Lower lobe of right lung (tissue), 2 donors: Measurements from ENCODE around the gene TUBB. TPM values are rescaled to one million over a fixed set of nuclear protein-coding genes. Genes with fewer than 3 reads are reported as not detected.

Source experiments
- ATAC-seq, 2 donors: fragments of 200-7000 bp; cut with Tn5 transposase; one replicate each; pipeline ENCODE4 v1.9.1; 2020 to 2022; ENCODE audit warnings: mild to moderate bottlenecking in 2 of 2, moderate library complexity in 2 of 2
- DNase-seq: peaks from one replicate; pipeline ENCODE4 v3.0.0-alpha.2; 2020
- H3K27ac ChIP-seq: fragments of 200-600 bp; one replicate; pipeline ENCODE4 v1.8.0; 2022
- H3K27me3 ChIP-seq: fragments of 200-600 bp; one replicate; pipeline ENCODE4 v1.8.0; 2022; ENCODE audit warnings: low read depth
- H3K36me3 ChIP-seq: fragments of 200-600 bp; one replicate; pipeline ENCODE4 v1.8.0; 2022; ENCODE audit warnings: mild to moderate bottlenecking
- H3K4me1 ChIP-seq: fragments of 200-600 bp; one replicate; pipeline ENCODE4 v1.8.0; 2022
- H3K4me3 ChIP-seq: fragments of 200-600 bp; one replicate; pipeline ENCODE4 v1.8.0; 2022; ENCODE audit warnings: mild to moderate bottlenecking
- H3K9me3 ChIP-seq: fragments of 200-600 bp; one replicate; pipeline ENCODE4 v1.8.0; 2022
- intact Hi-C: fragments of 100-400 bp; cut with DNase I; formaldehyde crosslinking; loops from one replicate; pipeline ENCODE4 v1.11.0; 2022
- total RNA-seq: library from RNA; stranded (reverse); fragmentation: NEBNext Ultra II Directional; extraction: Animal tissue kit (Norgen Biotek cat#: 25700); gene quantifications from one replicate; pipeline ENCODE4 v1.2.1, GENCODE V29; 2021
- TF ChIP-seq, protein P1 (sequence below): fragments of 200-600 bp; IDR thresholded peaks from one replicate; pipeline ENCODE4 v1.8.0; 2022; ENCODE audit warnings: antibody characterized with exemption, mild to moderate bottlenecking
- donor health status: DM: no; HTN: yes; CAD: no; lungs with severe emphysema.

Gene TUBB
- total RNA-seq, 1 donor from 2014 or later, result 292 TPM

DNA sequence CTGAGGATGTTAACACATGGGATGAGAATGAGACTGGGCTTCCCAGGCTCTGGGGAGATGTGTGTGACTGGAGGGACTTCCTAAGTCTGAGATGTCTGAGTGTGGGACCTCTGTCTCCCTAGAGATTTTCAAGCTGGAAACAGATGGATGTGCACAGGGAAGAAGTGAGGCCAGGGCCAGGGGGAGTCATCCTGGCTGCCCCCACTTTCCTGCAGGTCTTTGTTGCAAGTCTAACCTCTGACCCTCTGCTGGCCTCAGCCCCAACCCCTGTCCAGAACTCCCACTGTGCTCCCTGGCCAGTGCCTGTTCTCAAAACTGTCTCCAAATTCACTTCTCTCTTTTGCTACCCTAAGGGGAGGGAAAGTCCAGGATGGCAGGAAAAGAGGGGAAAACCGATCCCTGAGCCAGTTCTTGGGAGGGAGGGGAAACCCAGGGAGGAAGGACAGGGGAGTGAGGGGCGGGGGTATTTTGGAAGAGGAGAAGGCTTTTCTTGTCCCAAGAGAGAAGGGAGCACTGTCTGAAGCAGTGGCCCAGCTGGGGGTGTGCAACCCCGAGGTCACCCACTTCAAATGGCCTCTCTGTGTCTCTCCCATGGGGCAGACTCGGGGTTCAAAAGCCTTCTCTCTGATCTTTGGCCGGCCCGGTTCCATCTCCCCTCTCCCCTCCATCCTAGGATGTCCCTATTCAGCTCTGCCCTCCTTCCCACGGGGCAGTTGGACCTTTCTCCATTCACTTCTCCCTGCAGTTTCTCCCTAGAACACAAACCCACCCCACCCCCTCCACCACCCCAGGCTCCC lies 36.8 kb upstream of the TUBB start:
- intact Hi-C loops, result no loop called here
- no peaks in the 10 kb centered on the region for H3K9me3 ChIP-seq
- peak overlapping the region; percentile 81 for H3K4me3 ChIP-seq
- DNase-seq, result no peak
- peak overlapping the region; percentile 89 for H3K27ac ChIP-seq
- peaks cover 24% of the 10 kb centered on the region for H3K36me3 ChIP-seq
- TF ChIP-seq, protein P1, sequence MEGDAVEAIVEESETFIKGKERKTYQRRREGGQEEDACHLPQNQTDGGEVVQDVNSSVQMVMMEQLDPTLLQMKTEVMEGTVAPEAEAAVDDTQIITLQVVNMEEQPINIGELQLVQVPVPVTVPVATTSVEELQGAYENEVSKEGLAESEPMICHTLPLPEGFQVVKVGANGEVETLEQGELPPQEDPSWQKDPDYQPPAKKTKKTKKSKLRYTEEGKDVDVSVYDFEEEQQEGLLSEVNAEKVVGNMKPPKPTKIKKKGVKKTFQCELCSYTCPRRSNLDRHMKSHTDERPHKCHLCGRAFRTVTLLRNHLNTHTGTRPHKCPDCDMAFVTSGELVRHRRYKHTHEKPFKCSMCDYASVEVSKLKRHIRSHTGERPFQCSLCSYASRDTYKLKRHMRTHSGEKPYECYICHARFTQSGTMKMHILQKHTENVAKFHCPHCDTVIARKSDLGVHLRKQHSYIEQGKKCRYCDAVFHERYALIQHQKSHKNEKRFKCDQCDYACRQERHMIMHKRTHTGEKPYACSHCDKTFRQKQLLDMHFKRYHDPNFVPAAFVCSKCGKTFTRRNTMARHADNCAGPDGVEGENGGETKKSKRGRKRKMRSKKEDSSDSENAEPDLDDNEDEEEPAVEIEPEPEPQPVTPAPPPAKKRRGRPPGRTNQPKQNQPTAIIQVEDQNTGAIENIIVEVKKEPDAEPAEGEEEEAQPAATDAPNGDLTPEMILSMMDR, result no peak
- ATAC-seq, result no peak
- H3K4me1 ChIP-seq, result peaks cover 61% of the 10 kb centered on the region
- no peaks in the 10 kb centered on the region for H3K27me3 ChIP-seq

DNA sequence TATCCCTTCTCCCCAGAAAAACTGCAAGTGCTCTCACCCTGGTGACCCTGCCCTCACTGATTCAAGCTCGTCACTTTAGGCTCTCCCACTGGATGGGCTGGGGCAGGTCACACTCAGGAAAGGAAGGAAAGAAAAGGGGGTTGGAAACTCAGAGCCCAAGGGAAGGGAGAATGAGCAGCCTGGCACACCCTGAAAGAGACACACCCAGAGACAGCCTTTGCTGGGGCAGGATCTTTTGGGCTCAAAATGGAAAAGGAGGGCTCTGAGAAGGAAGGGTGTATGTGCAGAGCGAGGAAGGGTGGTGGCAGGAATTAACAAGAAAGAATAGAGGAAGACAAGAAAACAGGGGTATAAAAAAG lies 36.2 kb upstream of the TUBB start:
- intact Hi-C loops, result no loop called here
- Histone ChIP-seq H3K36me3 (peaks cover 18% of the 10 kb centered on the region), H3K9me3 (no peaks in the 10 kb centered on the region), H3K27me3 (no peaks in the 10 kb centered on the region), H3K27ac (peak overlapping the region; percentile 89), H3K4me1 (peaks cover 62% of the 10 kb centered on the region), H3K4me3 (peak overlapping the region; percentile 81)
- ATAC-seq (no peak), DNase-seq (no peak)
- TF ChIP-seq, protein P1, result no peak

DNA sequence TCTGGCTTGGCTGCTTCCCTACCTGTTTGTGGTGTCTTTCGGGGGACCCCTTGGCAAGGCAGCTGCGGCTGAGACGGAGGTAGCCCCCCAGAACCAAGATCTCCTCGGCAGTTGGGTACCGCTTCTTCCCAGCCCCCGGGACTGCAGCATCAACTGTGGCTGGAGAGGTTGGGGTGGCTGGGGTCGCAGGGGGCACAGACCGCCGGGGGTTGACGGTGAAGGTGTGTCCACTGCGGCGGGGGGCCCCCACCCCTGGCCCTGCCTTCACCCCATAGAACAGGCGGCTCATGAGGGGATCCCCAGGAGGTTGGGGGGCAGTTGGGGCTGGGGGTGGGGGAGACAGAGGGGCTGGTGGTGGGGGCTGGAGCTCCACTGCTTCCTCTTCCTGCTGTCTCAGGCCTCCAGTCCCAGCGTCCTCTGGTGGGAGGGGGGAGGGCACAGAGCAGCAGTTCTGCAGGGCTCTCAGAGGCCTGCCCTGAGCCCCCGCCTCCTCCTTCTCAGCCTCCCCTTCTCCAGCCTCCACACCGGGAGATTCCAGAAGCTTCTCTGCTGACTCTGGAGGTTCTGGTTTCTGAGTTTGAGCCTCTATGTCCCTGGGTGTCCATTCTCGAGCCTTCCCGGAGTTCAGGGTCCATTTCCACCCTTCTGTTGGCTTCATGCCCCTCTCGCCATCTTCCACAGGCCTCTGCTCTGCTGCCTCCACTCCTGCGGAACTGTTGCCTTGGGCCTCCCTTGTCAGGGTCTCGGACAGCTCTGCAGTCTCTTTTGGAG lies 35.6 kb upstream of the TUBB start:
- ATAC-seq (no peak), DNase-seq (peak; percentile 80)
- Histone ChIP-seq H3K9me3 (no peaks in the 10 kb centered on the region), H3K27ac (peak overlapping the region; percentile 89), H3K4me1 (peaks cover 62% of the 10 kb centered on the region), H3K36me3 (peaks cover 13% of the 10 kb centered on the region), H3K27me3 (no peaks in the 10 kb centered on the region), H3K4me3 (peak overlapping the region; percentile 81)
- TF ChIP-seq, protein P1, result no peak
- intact Hi-C loops, result no loop called here

DNA sequence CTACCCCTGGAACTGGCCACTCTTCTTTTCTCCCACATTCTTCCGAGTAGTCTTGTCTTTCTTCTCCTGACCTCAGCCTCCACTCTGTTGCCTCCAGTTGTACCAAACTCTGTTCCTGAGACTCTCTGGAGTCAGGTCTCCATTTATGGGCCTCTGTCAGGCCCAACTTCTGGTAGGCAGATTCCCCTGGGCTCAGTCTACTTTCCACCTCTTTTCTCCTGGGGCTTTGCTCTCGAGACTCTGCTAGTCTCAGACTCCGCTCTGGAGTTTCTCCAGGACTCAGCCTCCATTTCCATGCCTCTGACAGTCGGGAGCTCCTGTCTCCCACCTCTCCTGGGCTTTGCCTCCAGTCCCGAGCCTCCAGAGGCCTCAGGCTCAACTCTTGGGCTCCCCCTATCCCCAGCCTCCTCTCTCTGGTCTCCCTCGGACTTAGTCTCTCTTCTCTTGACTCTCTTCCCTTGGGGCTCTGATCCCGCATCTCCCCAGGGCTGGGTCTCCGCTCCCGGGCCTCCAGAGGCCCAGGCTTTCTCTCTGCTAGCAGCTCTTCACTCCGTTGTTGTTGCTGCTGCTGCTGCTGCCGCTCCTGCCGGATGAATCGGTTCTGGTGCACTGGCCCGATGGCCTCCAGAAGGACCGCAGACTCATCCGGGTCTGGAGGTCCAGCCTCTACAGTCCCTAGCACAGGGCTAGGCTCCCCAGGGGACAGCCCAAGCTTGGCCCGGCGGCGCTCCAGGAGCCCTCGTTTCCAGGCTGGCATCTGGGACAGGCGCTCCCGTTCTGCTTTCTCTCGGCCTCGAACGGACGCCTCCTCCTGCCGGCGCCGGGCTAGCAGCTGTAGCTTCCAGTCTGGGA lies 34.8 kb upstream of the TUBB start:
- ATAC-seq, result no peak
- intact Hi-C loops, result no loop called here
- peaks cover 62% of the 10 kb centered on the region for H3K4me1 ChIP-seq
- peak overlapping the region; percentile 89 for H3K27ac ChIP-seq
- TF ChIP-seq, protein P1, result no peak
- no peaks in the 10 kb centered on the region for H3K27me3 ChIP-seq
- H3K9me3 ChIP-seq, result no peaks in the 10 kb centered on the region
- DNase-seq, result no peak
- peak overlapping the region; percentile 81 for H3K4me3 ChIP-seq
- H3K36me3 ChIP-seq, result peaks cover 5% of the 10 kb centered on the region
